ENCODE measurements around the gene LTBP1.

DNA sequence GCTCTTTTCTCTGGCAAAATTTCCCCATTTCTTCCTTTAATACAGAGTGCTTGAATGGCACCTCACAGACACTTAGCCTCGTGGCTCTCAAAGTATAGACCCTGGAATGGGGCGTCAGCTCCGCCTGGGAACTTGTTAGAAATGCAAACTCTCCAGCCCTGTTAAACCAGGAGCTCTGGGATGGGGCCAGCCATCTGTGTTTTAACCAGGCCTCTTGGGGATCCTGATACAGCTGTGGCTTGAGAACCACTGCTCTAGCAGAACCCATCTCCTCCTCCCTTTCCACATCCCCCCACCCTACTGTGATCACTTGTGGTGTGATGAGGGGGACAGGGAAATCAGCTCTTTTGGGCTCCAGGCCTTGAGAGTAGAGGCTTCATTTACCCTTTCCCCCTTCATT is 15.9 kb downstream of the LTBP1 start:
- TF ChIP-seq, protein P1, sequence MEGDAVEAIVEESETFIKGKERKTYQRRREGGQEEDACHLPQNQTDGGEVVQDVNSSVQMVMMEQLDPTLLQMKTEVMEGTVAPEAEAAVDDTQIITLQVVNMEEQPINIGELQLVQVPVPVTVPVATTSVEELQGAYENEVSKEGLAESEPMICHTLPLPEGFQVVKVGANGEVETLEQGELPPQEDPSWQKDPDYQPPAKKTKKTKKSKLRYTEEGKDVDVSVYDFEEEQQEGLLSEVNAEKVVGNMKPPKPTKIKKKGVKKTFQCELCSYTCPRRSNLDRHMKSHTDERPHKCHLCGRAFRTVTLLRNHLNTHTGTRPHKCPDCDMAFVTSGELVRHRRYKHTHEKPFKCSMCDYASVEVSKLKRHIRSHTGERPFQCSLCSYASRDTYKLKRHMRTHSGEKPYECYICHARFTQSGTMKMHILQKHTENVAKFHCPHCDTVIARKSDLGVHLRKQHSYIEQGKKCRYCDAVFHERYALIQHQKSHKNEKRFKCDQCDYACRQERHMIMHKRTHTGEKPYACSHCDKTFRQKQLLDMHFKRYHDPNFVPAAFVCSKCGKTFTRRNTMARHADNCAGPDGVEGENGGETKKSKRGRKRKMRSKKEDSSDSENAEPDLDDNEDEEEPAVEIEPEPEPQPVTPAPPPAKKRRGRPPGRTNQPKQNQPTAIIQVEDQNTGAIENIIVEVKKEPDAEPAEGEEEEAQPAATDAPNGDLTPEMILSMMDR (IDR thresholded peaks at IDR 0.05) = no peak
- TF ChIP-seq, protein P2, sequence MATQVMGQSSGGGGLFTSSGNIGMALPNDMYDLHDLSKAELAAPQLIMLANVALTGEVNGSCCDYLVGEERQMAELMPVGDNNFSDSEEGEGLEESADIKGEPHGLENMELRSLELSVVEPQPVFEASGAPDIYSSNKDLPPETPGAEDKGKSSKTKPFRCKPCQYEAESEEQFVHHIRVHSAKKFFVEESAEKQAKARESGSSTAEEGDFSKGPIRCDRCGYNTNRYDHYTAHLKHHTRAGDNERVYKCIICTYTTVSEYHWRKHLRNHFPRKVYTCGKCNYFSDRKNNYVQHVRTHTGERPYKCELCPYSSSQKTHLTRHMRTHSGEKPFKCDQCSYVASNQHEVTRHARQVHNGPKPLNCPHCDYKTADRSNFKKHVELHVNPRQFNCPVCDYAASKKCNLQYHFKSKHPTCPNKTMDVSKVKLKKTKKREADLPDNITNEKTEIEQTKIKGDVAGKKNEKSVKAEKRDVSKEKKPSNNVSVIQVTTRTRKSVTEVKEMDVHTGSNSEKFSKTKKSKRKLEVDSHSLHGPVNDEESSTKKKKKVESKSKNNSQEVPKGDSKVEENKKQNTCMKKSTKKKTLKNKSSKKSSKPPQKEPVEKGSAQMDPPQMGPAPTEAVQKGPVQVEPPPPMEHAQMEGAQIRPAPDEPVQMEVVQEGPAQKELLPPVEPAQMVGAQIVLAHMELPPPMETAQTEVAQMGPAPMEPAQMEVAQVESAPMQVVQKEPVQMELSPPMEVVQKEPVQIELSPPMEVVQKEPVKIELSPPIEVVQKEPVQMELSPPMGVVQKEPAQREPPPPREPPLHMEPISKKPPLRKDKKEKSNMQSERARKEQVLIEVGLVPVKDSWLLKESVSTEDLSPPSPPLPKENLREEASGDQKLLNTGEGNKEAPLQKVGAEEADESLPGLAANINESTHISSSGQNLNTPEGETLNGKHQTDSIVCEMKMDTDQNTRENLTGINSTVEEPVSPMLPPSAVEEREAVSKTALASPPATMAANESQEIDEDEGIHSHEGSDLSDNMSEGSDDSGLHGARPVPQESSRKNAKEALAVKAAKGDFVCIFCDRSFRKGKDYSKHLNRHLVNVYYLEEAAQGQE (IDR thresholded peaks at IDR 0.05; ENCODE audit: insufficient read depth in 1 of 2, low read depth in 2 of 2, low read length in 1 of 2) = no peak
- TF ChIP-seq POLR2AphosphoS5 (IDR thresholded peaks at IDR 0.05; ENCODE audit: low read depth, low read length) = no peak
- TF ChIP-seq TCF7L2 (IDR thresholded peaks at IDR 0.05; ENCODE audit: low read depth, low read length) = no peak
- TF ChIP-seq SIN3A (IDR thresholded peaks at IDR 0.05; ENCODE audit: borderline replicate concordance, insufficient read depth, low read depth, low read length) = no peak

All from Panc1 (cell line).